Peyer's patch (tissue), 4 donors: ENCODE data around the gene ITSN1.

ENCODE experiments used
- POLR2A ChIP-seq, 2 donors: fragments of 450-650 bp; IDR thresholded peaks; one replicate each; pipeline ENCODE4 v1.5.1; 2017; ENCODE audit warnings: antibody characterized with exemption in 2 of 2, mild to moderate bottlenecking in 2 of 2, moderate library complexity in 2 of 2
- TF ChIP-seq, protein P1 (sequence below), 6 experiments: fragments of 450-650 bp in 4 of 6; fragments of 200-600 bp in 2 of 6; sonication (generic) in 1 of 6; IDR thresholded peaks; one replicate each; pipeline ENCODE4 v1.5.1; 2017 to 2019; ENCODE audit warnings: antibody characterized with exemption in 6 of 6, mild to moderate bottlenecking in 3 of 6, moderate library complexity in 1 of 6

DNA sequence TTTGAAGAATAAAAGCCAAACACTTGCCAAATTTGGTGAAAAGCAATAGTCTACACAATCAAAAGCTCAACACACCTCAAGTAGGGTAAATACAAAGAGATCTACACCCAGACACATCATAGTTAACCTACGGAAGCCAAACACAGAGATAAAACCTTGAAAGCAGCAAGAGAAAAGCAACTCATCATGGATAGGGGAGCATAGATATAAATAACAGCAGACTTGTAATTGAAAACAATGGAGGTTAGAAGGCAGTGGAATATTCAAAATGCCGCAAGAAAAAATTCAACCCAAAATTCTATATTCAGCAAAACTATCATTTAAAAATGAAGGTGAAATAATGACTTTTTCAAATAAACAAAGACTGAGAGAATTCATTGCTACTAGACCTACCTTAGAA, 105.1 kb downstream of the ITSN1 start:
- TF ChIP-seq, protein P1, sequence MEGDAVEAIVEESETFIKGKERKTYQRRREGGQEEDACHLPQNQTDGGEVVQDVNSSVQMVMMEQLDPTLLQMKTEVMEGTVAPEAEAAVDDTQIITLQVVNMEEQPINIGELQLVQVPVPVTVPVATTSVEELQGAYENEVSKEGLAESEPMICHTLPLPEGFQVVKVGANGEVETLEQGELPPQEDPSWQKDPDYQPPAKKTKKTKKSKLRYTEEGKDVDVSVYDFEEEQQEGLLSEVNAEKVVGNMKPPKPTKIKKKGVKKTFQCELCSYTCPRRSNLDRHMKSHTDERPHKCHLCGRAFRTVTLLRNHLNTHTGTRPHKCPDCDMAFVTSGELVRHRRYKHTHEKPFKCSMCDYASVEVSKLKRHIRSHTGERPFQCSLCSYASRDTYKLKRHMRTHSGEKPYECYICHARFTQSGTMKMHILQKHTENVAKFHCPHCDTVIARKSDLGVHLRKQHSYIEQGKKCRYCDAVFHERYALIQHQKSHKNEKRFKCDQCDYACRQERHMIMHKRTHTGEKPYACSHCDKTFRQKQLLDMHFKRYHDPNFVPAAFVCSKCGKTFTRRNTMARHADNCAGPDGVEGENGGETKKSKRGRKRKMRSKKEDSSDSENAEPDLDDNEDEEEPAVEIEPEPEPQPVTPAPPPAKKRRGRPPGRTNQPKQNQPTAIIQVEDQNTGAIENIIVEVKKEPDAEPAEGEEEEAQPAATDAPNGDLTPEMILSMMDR (IDR thresholded peaks at IDR 0.05), result no peak
- TF ChIP-seq POLR2A (IDR thresholded peaks at IDR 0.05), result no peak
